H7 (cell line): Measurements from ENCODE around the gene LMCD1. TPM values are rescaled to one million over a fixed set of nuclear protein-coding genes. Genes with fewer than 3 reads are reported as not detected.

Source experiments
- DNase-seq: peaks from one replicate; pipeline ENCODE4 v3.0.0; 2012
- H3K27me3 ChIP-seq: 2 replicates; pipeline ENCODE4 v1.6.0; 2011; ENCODE audit warnings: mild to moderate bottlenecking, low read length; ENCODE audit not compliant: control insufficient read depth, insufficient read depth
- H3K36me3 ChIP-seq: replicated peaks from 2 replicates; pipeline ENCODE4 v1.5.1; 2011; ENCODE audit warnings: low read length; ENCODE audit not compliant: control insufficient read depth, insufficient read depth
- H3K4me3 ChIP-seq: 2 replicates; pipeline ENCODE4 v1.5.1; 2011; ENCODE audit warnings: low read depth, mild to moderate bottlenecking, control low read depth, low read length, moderate library complexity; ENCODE audit not compliant: insufficient read depth
- total RNA-seq: library from RNA; depleted of rRNA; stranded (reverse); fragments of >200 nt; shearing (Covaris generic); gene quantifications from 2 replicates; pipeline ENCODE4 v1.2.3, GENCODE V29; 2014

The LMCD1 gene
- total RNA-seq, 1 experiment from 2014 or later: 7.9 TPM

- DNase-seq: no peak
- Histone ChIP-seq H3K36me3 (no peaks in the 10 kb centered on the region), H3K4me3 (no peak overlapping the region), H3K27me3 (no peaks in the 10 kb centered on the region)
Observed at GRCh38 chr3:8603115-8603710, 101.6 kb downstream of the LMCD1 start.

- Histone ChIP-seq H3K36me3 (no peaks in the 10 kb centered on the region), H3K4me3 (no peak overlapping the region), H3K27me3 (no peaks in the 10 kb centered on the region)
- no peak for DNase-seq
Observed at GRCh38 chr3:8604006-8604405, 102.4 kb downstream of the LMCD1 start.

GRCh38 chr3:8604988-8605387 lies 103.4 kb downstream of the LMCD1 start:
- DNase-seq: no peak
- Histone ChIP-seq H3K27me3 (no peaks in the 10 kb centered on the region), H3K36me3 (no peaks in the 10 kb centered on the region), H3K4me3 (no peak overlapping the region)

- Histone ChIP-seq H3K36me3 (no peaks in the 10 kb centered on the region), H3K27me3 (no peaks in the 10 kb centered on the region), H3K4me3 (no peak overlapping the region)
- DNase-seq: no peak
Observed at GRCh38 chr3:8606701-8607231, 105.1 kb downstream of the LMCD1 start.

GRCh38 chr3:8607234-8608040 lies 105.8 kb downstream of the LMCD1 start:
- H3K4me3 ChIP-seq: no peak overlapping the region
- no peaks in the 10 kb centered on the region for H3K36me3 ChIP-seq
- H3K27me3 ChIP-seq: no peaks in the 10 kb centered on the region
- DNase-seq: peak; percentile 60

- no peak for DNase-seq
Observed at GRCh38 chr3:8608041-8608790, 106.6 kb downstream of the LMCD1 start.

GRCh38 chr3:8608791-8609467 lies 107.3 kb downstream of the LMCD1 start:
- Histone ChIP-seq H3K4me3 (no peak overlapping the region), H3K27me3 (no peaks in the 10 kb centered on the region), H3K36me3 (no peaks in the 10 kb centered on the region)
- DNase-seq: no peak

More at GRCh38 chr3:8608041-8608790, 106.6 kb downstream of the LMCD1 start:
- Histone ChIP-seq H3K36me3 (no peaks in the 10 kb centered on the region), H3K27me3 (no peaks in the 10 kb centered on the region), H3K4me3 (no peak overlapping the region)

- H3K27me3 ChIP-seq: no peaks in the 10 kb centered on the region
- no peaks in the 10 kb centered on the region for H3K36me3 ChIP-seq
- H3K4me3 ChIP-seq: no peak overlapping the region
- DNase-seq: no peak
Observed at GRCh38 chr3:8610951-8611350, 109.3 kb downstream of the LMCD1 start.

GRCh38 chr3:8617921-8618320 lies 116.3 kb downstream of the LMCD1 start:
- Histone ChIP-seq H3K4me3 (no peak overlapping the region), H3K36me3 (no peaks in the 10 kb centered on the region), H3K27me3 (no peaks in the 10 kb centered on the region)
- DNase-seq: no peak

- Histone ChIP-seq H3K4me3 (no peak overlapping the region), H3K36me3 (no peaks in the 10 kb centered on the region), H3K27me3 (no peaks in the 10 kb centered on the region)
- no peak for DNase-seq
Observed at GRCh38 chr3:8618950-8619349, 117.3 kb downstream of the LMCD1 start.

GRCh38 chr3:8619548-8619947 lies 117.9 kb downstream of the LMCD1 start:
- Histone ChIP-seq H3K4me3 (no peak overlapping the region), H3K27me3 (no peaks in the 10 kb centered on the region), H3K36me3 (no peaks in the 10 kb centered on the region)
- no peak for DNase-seq

GRCh38 chr3:8621141-8621540 lies 119.5 kb downstream of the LMCD1 start:
- H3K27me3 ChIP-seq: no peaks in the 10 kb centered on the region
- no peaks in the 10 kb centered on the region for H3K36me3 ChIP-seq
- no peak for DNase-seq
- no peak overlapping the region for H3K4me3 ChIP-seq

GRCh38 chr3:8621872-8622271 lies 120.2 kb downstream of the LMCD1 start:
- Histone ChIP-seq H3K4me3 (no peak overlapping the region), H3K27me3 (no peaks in the 10 kb centered on the region), H3K36me3 (no peaks in the 10 kb centered on the region)
- no peak for DNase-seq
